Esophagus (tissue), 2 donors: ENCODE results near the gene MSRB3. TPM values are rescaled to one million over a fixed set of nuclear protein-coding genes. Genes with fewer than 3 reads are reported as not detected.

Source experiments
- H3K27ac ChIP-seq, 2 donors: one replicate each; pipeline ENCODE4 v1.5.1; 2013; ENCODE audit warnings: low read depth in 2 of 2, mild to moderate bottlenecking in 2 of 2, inconsistent platforms in 1 of 2, low read length in 1 of 2, moderate library complexity in 1 of 2
- H3K27me3 ChIP-seq, 2 donors: one replicate each; pipeline ENCODE4 v1.6.1; 2013; ENCODE audit warnings: low read length in 2 of 2, control low read depth in 1 of 2, mild to moderate bottlenecking in 1 of 2; ENCODE audit not compliant: insufficient read depth in 2 of 2, control insufficient read depth in 1 of 2
- H3K36me3 ChIP-seq, 2 donors: one replicate each; pipeline ENCODE4 v1.6.1; 2013; ENCODE audit warnings: low read length in 1 of 2; ENCODE audit not compliant: control insufficient read depth in 2 of 2, insufficient read depth in 2 of 2
- H3K4me1 ChIP-seq, 2 donors: one replicate each; pipeline ENCODE4 v1.6.1; 2013; ENCODE audit warnings: low read length in 1 of 2; ENCODE audit not compliant: control insufficient read depth in 2 of 2, insufficient read depth in 2 of 2
- H3K4me3 ChIP-seq, 2 donors: one replicate each; pipeline ENCODE4 v1.5.1; 2013; ENCODE audit warnings: low read length in 2 of 2, mild to moderate bottlenecking in 2 of 2, low read depth in 1 of 2, moderate library complexity in 1 of 2
- H3K9me3 ChIP-seq, 2 donors: one replicate each; pipeline ENCODE4 v1.6.1; 2013; ENCODE audit warnings: mild to moderate bottlenecking in 2 of 2, low read depth in 1 of 2, low read length in 1 of 2, moderate library complexity in 1 of 2; ENCODE audit not compliant: control insufficient read depth in 2 of 2, insufficient read depth in 1 of 2
- WGBS, 2 donors: extraction: QIAGEN DNeasy Blood & Tissue Kit; methylation state at CpG; one replicate each; pipeline ENCODE4 v1.1.7; 2013; 5-methylcytosine and 5-hydroxymethylcytosine counted together
- polyA plus RNA-seq, 2 donors: library from polyadenylated mRNA; stranded (reverse); fragments of 200-250 nt; gene quantifications; one replicate each; pipeline ENCODE4 v1.2.3, GENCODE V29; 2013
- donor health status: healthy with polysubstance abuse.
- donor health status: Bipolar disorder and iron deficiency.

Gene MSRB3
- polyA plus RNA-seq, 2 donors, result 5.4 to 14.8 TPM

- Histone ChIP-seq H3K27me3 (no peaks in the 10 kb centered on the region), H3K9me3 (peaks cover 0 to 4% of the 10 kb centered on the region in 2 donors), H3K4me1 (no peaks in the 10 kb centered on the region), H3K27ac (no peak overlapping the region), H3K36me3 (no peaks in the 10 kb centered on the region), H3K4me3 (no peak overlapping the region)
- 59 to 72% methylated on average over 1 of the region's 1 CpG for WGBS, 2 donors
Observed at GRCh38 chr12:65430006-65430405, 151.5 kb downstream of the MSRB3 start.

DNA sequence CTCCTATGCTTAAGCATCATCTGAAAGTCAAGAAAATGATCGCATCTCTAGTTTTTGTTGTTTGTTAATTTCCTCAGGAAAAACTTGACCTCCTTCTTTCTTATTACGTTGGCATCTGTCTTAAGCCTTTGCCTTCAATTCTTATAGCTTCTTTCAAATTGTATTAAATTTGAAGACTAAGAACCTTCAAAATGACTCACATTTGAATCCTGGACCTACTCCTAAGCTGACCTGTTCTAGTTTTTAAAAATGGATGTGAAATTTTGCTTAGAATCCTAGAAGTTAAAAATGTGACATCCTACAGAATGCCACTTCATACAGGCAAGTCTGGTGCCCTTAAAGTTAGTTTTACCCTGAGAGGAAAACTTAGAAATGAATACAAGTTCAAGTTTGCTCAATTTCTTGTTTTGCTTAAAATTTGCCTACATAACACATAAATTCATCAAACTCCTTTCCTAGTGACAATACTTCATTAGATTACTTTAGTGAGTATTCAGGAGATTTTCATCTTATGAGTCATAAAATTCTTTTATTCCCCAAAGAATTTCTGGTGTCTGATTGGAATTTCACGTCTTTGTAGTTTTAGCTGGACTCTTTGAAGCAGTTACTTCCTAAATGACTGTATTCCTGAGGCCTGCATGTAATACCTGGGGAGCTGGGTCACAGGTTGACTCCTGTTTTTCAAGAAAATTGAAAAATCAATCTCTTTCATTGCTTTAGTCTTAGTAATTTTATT lies 152.3 kb downstream of the MSRB3 start:
- 63 to 72% methylated on average over 3 of the region's 3 CpGs for WGBS, 2 donors
- no peaks in the 10 kb centered on the region for H3K4me1 ChIP-seq
- no peak overlapping the region for H3K4me3 ChIP-seq
- H3K9me3 ChIP-seq, result peaks cover 0 to 4% of the 10 kb centered on the region in 2 donors
- H3K36me3 ChIP-seq, result no peaks in the 10 kb centered on the region
- H3K27ac ChIP-seq, result no peak overlapping the region
- no peaks in the 10 kb centered on the region for H3K27me3 ChIP-seq

GRCh38 chr12:65432114-65432513 lies 153.6 kb downstream of the MSRB3 start:
- no peak overlapping the region for H3K27ac ChIP-seq
- H3K4me3 ChIP-seq, result no peak overlapping the region
- no peaks in the 10 kb centered on the region for H3K4me1 ChIP-seq
- no peaks in the 10 kb centered on the region for H3K36me3 ChIP-seq
- H3K27me3 ChIP-seq, result no peaks in the 10 kb centered on the region
- peaks cover 0 to 3% of the 10 kb centered on the region in 2 donors for H3K9me3 ChIP-seq

DNA sequence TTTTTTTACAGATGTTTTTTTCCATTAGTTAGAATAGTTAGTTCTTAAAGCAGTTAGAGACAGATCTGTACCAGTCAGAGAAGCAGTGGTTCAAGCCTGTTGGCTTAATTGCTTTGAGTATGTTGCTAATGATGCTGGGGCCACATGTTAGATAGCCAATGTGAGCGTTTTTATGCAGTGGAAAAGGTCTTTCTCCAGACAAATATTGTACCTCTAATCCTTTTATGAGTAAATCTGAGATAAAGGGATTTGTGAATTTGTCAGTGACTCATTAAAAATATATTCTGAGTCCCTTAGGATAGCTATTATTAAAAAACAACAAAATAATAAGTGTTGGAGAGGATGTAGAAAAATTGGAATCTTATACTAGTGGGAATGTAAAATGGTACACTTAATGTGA lies 154.2 kb downstream of the MSRB3 start:
- H3K9me3 ChIP-seq, result no peaks in the 10 kb centered on the region
- no peaks in the 10 kb centered on the region for H3K4me1 ChIP-seq
- H3K4me3 ChIP-seq, result no peak overlapping the region
- no peaks in the 10 kb centered on the region for H3K27me3 ChIP-seq
- no peak overlapping the region for H3K27ac ChIP-seq
- 30 to 39% methylated on average over 1 of the region's 1 CpG for WGBS, 2 donors
- H3K36me3 ChIP-seq, result no peaks in the 10 kb centered on the region

DNA sequence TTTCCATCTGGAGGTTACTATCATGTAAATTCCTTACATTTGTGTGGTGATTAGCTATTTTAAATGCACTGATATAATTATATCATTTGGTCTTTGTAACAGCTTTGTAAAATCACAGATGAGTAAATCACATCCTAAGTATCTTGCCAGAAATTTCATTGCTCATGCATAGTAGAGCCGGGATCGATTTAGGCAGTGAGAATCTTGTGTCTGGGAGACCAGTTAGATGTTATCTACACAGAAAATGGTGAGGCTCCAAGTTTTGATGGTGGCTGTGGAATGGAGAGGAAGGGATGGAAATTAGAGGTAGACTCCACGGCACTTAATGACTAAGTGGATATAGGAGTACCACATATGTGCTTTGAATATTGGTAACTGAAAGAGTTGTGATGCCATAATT lies 156.3 kb downstream of the MSRB3 start:
- H3K9me3 ChIP-seq, result no peaks in the 10 kb centered on the region
- 92 to 94% methylated on average over 3 of the region's 3 CpGs for WGBS, 2 donors
- no peaks in the 10 kb centered on the region for H3K4me1 ChIP-seq
- H3K27ac ChIP-seq, result no peak overlapping the region
- no peaks in the 10 kb centered on the region for H3K27me3 ChIP-seq
- no peaks in the 10 kb centered on the region for H3K36me3 ChIP-seq
- H3K4me3 ChIP-seq, result no peak overlapping the region

DNA sequence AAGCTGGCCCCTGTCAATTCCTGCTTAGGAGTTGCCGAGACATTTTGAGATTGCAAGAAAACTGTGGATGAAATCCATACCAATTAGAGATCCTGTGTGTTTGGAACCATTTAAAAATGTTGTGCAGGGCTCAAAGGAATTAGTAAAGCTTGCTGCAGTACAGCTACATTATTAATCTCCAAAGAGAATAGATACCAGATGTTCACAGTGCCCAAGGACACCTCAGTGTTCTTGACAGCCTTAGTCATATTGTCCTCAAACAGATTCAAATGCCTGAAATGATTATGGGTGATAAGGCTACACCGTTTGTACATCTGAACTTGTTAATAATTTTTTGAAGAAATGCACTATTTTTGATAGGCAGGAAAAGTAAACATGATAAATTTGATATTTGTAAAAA lies 164.6 kb downstream of the MSRB3 start:
- WGBS, 2 donors, result 70 to 76% methylated on average over 2 of the region's 2 CpGs
- H3K27ac ChIP-seq, result no peak overlapping the region
- H3K4me3 ChIP-seq, result no peak overlapping the region
- no peaks in the 10 kb centered on the region for H3K27me3 ChIP-seq
- no peaks in the 10 kb centered on the region for H3K9me3 ChIP-seq
- H3K36me3 ChIP-seq, result no peaks in the 10 kb centered on the region
- H3K4me1 ChIP-seq, result no peaks in the 10 kb centered on the region

DNA sequence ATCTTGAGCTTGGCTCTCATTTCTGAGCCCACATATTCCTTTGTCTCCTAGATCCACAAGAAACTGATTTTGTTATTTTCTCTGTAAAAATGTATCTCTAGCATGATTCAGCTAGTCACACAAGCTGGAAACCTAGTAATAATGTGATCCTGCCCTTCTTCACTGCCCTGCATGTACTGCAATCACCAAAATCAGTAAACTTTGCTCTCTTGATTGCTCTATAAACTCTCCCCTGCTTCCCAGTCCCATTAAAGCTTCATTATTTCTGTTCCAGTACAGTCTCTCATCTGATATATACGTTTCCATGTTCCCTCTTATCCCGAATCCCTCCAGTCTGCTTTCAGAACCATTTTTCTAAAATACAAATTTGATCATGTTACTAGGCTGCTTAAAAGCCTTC lies 166.5 kb downstream of the MSRB3 start:
- Histone ChIP-seq H3K4me1 (no peaks in the 10 kb centered on the region), H3K36me3 (no peaks in the 10 kb centered on the region), H3K9me3 (no peaks in the 10 kb centered on the region), H3K27ac (no peak overlapping the region), H3K4me3 (no peak overlapping the region), H3K27me3 (no peaks in the 10 kb centered on the region)
- 74 to 85% methylated on average over 2 of the region's 2 CpGs for whole genome bisulfite sequencing, 2 donors

DNA sequence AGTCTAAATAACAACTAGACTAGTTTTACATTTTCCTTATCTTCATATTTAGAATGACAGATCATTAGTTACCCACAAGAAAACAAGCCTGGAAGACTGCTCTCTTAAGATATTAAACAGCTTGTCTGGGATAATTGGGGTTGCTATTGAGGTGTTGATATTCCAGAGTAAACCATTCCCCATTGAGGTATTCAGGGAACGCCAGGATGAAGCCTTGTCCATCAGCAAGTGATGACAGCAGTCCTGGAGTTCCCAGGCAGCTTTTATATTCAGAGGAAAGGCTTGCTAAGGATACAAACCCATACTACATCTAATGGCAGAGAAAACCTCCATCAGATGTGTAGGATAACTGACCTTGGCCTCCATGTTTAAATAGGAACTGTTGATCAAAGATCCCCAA lies 168.4 kb downstream of the MSRB3 start:
- Histone ChIP-seq H3K4me3 (no peak overlapping the region), H3K27ac (no peak overlapping the region), H3K9me3 (no peaks in the 10 kb centered on the region), H3K4me1 (no peaks in the 10 kb centered on the region), H3K36me3 (no peaks in the 10 kb centered on the region), H3K27me3 (no peaks in the 10 kb centered on the region)
- WGBS, 2 donors, result 77 to 79% methylated on average over 1 of the region's 1 CpG

DNA sequence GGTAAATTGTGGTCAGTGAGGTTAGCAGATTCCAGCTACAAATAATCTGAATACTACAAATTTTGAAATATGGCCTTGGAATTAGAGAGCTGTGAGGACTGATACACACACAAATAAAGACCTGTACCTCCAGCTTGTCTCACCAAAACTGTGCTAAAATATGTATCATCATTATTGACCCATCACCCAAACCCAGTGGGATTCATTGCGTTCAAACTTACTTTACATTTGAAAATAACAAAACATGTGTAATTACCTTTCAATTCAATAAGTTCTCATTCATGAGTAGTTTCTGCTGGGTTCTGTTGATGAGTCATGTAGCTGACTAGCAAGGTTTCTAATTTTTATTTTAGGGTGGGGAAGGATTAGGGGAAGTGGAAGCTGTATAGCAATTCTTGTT lies 170.9 kb downstream of the MSRB3 start:
- Histone ChIP-seq H3K27ac (no peak overlapping the region), H3K4me3 (no peak overlapping the region), H3K36me3 (no peaks in the 10 kb centered on the region), H3K4me1 (no peaks in the 10 kb centered on the region), H3K27me3 (no peaks in the 10 kb centered on the region), H3K9me3 (no peaks in the 10 kb centered on the region)
- whole genome bisulfite sequencing, 2 donors, result 45 to 79% methylated on average over 1 of the region's 1 CpG

- 61 to 69% methylated on average over 2 of the region's 2 CpGs for WGBS, 2 donors
- no peaks in the 10 kb centered on the region for H3K27me3 ChIP-seq
- no peaks in the 10 kb centered on the region for H3K36me3 ChIP-seq
- H3K4me1 ChIP-seq, result no peaks in the 10 kb centered on the region
- no peaks in the 10 kb centered on the region for H3K9me3 ChIP-seq
- H3K4me3 ChIP-seq, result no peak overlapping the region
- H3K27ac ChIP-seq, result no peak overlapping the region
Observed at GRCh38 chr12:65450625-65451024, 172.1 kb downstream of the MSRB3 start.
